Measurements from ENCODE around the gene NFATC3. TPM values are rescaled to one million over a fixed set of nuclear protein-coding genes. Genes with fewer than 3 reads are reported as not detected.

The NFATC3 gene
- total and polyA plus RNA-seq, 2 of the 8 experiments (the other 6 are each of a cell fraction or from before 2014, with no cell fraction given), result 17.6 to 34.5 TPM

- TF ChIP-seq ATF2 (IDR thresholded peaks at IDR 0.05; ENCODE audit: low read length) (no peak), TBP (IDR thresholded peaks at IDR 0.05; ENCODE audit: low read depth, low read length) (no peak), SAP30 (IDR thresholded peaks at IDR 0.05; ENCODE audit: insufficient read depth, insufficient replicate concordance, low read length) (no peak), CHD1 (IDR thresholded peaks at IDR 0.05; ENCODE audit: low read depth, low read length) (no peak), SUZ12 (IDR thresholded peaks at IDR 0.05; ENCODE audit: low read length) (no peak), CTBP2 (IDR thresholded peaks at IDR 0.05; ENCODE audit: borderline replicate concordance, insufficient read depth, insufficient read length, low read length) (no peak), CEBPB (IDR thresholded peaks at IDR 0.05; ENCODE audit: low read depth, low read length) (no peak), ZNF274 (IDR thresholded peaks at IDR 0.05; ENCODE audit: borderline replicate concordance, extremely low read depth, low read length) (no peak)
Observed at GRCh38 chr16:68066763-68067162, 18.4 kb upstream of the NFATC3 start (continued).

Measured in H1 (cell line).